Activated T-helper 9 cell treated with anti-CD3 and anti-CD28 coated beads, Interleukin-2, amount 50 U/mL, for 16 hours (primary cell): ENCODE measurements around the gene DSCAM.

Source experiments
- DNase-seq: peaks from one replicate; pipeline ENCODE4 v3.0.0-alpha.2; 2020; ENCODE audit warnings: low read depth

DSCAM gene

DNA sequence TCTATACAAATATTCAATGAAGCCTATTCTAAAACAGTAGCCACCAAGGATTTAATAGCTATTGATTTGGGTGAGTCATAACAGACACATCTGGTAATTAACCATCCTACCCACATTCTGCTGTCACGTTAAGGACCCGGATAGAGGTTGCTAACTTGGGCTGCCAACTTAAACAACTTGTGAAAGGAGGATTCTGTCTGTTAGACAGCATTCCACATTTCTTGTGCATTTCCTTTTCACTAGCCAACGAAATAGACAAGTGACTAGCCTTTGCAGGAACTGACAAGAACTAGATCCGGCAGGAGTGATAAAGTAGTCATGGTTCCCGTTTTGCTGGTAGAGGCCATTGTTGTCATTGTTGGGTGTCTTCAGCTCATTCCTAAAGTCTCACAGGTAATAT is 9.5 kb downstream of the DSCAM start:
- no peak for DNase-seq

- no peak for DNase-seq
These were observed 11.7 kb downstream of the DSCAM start for GRCh38 chr21:40835184-40835694.

- no peak for DNase-seq
These were observed 13.8 kb downstream of the DSCAM start for GRCh38 chr21:40833184-40833583.

DNA sequence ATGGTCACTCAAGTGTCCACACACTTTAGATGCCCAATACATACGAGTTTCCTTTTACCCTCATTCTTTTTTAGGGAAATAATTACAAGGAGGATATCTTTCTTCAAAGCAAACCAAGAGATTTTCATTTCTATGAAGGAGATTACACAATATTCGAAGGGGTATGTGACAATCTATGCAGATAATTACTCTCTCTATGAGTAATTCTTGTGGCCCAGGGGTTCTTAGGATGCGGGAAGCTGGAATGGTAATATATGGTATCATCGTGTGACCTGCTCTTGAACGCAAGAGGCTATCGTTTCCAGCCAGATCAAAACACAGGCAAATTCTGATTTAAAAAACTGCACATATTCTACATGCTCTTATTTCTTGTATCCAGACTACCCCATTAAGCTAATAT is 14.6 kb downstream of the DSCAM start:
- no peak for DNase-seq

GRCh38 chr21:40830836-40831235 is 16.1 kb downstream of the DSCAM start:
- no peak for DNase-seq

- no peak for DNase-seq
These were observed 17.2 kb downstream of the DSCAM start for GRCh38 chr21:40829791-40830190.

DNA sequence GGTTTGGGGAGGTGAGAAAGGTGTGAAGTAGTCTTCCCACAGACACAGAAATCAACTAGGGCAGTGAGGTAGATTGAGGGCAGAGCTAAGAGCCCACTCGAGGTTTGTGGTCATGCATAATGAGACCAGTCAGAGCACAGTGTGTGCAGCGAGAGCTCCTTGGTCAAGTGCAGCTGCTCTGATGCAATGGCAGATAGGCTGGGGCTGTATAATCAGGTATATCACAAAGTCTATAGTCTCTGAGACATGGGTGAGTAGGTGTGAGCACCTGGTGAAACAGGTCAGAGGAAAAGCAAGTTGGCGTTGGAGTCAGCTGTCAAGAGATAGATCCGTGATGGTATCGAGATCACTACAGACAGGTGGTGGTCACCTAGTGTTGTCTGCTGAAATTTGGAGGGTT is 17.6 kb downstream of the DSCAM start:
- DNase-seq = no peak

DNA sequence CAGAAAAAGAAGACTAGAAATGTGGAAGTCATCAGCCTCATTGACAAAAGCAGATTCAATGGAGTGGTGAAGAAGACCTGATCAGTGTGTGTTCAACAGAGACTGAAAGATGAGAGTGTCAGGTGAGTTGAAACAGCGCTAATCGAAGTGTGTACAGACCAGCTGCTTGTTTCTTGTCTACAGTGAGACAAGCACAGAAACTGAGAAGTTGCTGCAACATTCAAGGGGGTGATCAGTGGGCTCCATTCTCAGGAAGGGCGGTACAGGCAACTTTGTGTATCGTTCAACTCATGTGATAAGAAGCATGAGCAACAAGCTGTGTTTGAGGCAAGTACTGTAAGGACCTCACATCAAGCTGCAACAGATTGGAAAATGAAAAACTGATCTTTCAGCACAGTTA is 19.4 kb downstream of the DSCAM start:
- DNase-seq = no peak

DNA sequence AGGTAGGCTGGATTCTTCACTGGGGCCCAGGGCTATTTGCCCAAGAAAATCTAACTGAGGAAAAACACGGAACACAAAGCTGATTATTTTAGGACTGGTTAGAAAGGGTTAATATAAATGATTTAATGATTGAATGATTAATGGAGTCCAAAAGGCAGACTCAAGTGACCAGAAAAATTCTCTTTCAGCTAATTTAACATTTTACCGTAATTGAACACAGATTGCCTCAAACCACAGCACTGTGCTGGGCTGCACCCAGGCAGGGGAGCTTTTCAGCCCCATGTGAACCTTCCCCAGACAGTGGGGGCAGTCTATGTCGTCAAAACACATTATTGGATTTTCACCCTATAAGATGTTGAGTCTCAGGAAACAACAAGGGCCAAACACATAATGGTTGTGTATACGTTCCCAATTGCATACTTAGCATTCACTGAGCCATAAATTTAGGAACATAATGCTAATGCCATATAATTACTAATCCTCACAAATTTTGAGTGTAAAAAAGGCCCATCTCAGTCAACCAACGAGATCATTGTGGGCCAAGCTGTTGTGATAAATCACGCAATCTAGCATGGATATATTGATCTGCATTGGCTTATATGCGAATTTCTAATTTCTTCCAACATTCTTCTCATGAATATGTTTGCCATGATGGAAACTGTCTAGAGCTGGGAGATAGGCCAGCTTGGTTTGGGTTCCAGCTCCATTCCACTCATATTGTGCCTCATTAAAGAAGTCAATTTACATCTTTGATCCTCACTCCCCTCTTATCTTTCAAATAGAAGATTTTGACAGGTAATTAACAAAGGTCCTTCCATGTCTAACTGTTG is 27.7 kb downstream of the DSCAM start:
- no peak for DNase-seq

DNA sequence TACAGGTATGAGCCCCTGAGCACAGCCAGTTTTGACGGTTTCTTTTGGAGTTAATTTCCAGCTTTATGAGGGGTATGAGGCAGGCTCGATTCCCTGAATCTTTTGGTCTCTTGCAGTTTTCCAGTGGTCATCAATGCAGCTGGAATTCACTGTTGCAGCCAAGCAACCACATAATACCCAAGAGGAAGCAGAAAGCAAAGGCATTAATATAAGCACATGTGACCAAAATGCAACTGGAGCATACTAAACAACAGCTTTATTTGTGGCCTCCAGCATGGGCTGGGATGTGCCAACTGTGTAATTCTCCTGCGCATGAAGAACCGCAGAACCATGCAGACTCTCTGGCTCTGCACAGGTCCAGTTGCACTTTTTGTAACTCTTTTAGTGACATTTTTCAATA is 33.0 kb downstream of the DSCAM start:
- DNase-seq = no peak

DNA sequence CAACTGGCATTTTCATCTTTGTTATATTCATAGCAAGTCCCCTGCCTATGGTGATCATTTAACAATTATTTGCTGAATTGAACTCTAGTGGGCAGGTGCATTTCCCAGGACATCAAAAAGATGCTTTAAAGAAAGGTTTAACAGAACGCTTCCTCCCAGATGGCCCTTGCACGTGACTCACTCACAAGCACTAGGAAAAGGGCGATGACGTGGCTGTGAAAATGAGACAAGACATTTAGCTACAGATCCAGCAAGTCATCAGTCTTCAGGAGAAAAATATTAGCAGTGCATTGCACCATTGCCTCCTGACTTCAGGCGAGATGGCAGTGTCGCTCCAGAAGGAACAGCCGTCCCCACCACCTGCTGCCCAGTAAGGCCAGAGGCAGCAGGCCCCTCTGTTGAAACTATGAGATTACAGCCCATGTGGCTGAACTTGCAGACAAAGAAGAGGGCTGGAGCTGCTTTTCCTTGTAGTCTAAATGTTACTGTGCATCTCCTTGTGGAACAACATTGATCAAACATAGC is 37.2 kb downstream of the DSCAM start:
- no peak for DNase-seq

DNA sequence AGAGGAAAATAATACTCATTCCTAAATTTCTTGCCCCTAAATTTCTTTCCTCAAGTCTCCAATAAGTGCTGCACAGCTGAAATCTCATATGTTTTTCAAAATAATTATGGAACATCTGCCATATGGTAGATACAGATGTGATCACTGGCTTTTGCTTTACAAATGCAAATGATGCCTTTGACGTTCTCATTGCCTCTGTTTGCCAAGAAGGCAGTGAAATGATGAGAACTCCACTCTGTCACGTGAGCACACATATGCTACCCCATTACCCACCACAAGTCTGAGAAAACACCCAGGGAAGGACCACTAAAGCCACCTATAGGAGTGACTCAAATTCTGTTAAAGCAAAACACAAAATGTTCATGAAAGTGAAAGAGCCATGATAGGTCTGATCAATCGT is 43.9 kb downstream of the DSCAM start:
- DNase-seq = no peak

DNA sequence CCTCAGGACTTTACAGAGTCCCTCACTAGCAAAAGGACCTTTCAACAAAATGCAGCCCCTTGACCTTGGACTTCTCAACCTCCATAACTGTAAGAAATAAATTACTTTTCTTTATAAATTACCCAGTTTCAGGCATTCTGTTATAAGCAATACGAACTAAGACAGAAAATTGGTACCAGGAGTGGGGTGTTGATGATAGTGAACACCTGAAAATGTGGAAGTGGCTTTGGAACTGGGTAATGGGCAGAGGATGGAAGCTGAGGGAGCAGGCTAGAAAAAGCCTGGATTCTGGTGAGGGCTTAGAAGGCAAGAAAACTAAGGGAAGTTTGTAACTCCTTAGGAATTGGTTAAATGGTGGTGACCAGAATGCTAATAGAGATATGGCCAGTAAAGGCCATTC is 46.8 kb downstream of the DSCAM start:
- no peak for DNase-seq

DNA sequence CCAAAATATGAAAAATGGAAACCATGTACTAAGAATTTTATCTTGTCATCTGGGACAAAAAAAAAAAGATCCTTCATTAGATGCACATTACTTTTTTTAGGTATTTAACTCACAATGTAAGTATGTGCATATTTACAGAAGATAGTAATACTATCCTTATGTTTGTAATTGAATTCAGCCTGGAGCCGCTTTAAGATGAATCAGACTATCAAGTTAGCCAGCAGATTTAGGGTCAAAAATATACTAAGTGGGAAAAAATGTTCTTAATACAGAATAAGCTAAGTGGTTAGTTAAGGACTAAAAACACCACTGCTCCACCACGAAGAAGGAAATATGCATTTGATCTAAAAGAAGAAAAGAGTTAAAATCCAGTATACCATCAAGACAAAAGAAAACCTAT is 49.1 kb downstream of the DSCAM start:
- no peak for DNase-seq

- no peak for DNase-seq
These were observed 49.5 kb downstream of the DSCAM start for GRCh38 chr21:40797410-40797809.

GRCh38 chr21:40796464-40796863 is 50.5 kb downstream of the DSCAM start:
- no peak for DNase-seq

- DNase-seq = no peak
These were observed 51.6 kb downstream of the DSCAM start for GRCh38 chr21:40795313-40795712.

- no peak for DNase-seq
These were observed 54.1 kb downstream of the DSCAM start for GRCh38 chr21:40792691-40793456.

- DNase-seq = no peak
These were observed 58.3 kb downstream of the DSCAM start for GRCh38 chr21:40788635-40789034.

- DNase-seq = no peak
These were observed 63.6 kb downstream of the DSCAM start for GRCh38 chr21:40783404-40783803.

DNA sequence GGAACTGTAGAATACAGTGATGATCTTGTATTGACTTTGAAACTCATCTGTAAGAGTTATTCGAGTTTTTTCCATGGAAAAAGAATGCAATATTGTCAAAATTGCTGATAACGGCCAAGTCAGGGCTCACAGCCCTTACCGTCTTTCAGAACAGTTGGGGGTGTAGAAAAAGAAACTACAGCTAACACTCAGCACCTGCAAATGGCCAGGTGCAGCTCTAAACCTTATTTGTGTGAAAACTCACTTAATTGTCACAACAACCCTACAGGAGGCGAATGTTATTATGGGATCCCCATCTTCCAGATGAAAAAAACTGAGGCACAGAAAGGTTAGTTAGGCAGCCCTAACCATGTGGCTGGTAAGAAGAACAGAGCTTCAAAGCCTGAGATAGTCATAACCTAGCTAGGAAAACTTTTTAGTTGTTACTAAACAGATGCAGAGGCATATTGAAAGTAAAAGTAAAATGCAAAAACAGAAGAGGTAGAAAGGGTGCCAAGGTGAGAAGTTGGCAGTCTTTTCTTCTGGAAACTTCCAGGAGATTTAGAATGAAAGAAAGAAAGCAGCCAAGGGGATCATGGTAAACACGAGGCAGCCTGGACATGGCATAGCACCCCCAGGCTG is 76.4 kb downstream of the DSCAM start:
- no peak for DNase-seq

- DNase-seq = no peak
These were observed 77.7 kb downstream of the DSCAM start for GRCh38 chr21:40769231-40769630.

DNA sequence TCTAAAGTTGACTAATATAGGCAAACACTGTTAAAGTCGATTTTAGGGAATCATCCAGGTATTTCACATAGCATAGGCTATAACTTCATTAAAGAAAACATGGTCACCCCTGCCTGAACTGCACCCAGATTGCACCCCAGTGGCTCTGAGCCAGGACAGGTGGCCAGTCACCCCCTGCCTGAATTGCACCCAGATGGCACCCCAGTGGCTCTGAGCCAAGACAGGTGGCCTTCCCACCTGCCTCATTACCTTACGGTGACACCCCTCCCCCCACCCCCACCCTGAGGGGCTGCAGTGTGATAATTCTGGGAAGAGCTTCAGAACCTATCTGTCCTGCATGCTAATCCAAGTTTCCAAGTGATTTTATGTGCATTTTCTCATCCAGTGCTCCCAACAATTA is 78.9 kb downstream of the DSCAM start:
- no peak for DNase-seq
